Mammary epithelial cell (primary cell): ENCODE results near the gene DCAF11.

Source experiments
- EZH2 ChIP-seq: IDR thresholded peaks from 2 replicates; pipeline ENCODE4 v1.6.1; 2012; ENCODE audit warnings: low read length, inconsistent platforms, borderline replicate concordance
- TF ChIP-seq, protein P1 (sequence below), 2 donors: IDR thresholded peaks in 1 of 2; conservative IDR thresholded peaks in 1 of 2; 2 replicates each; pipeline ENCODE4 v1.5.1; 2011 to 2012; ENCODE audit warnings: inconsistent platforms in 2 of 2, low read length in 2 of 2, mild to moderate bottlenecking in 2 of 2, control low read depth in 1 of 2, low read depth in 1 of 2; ENCODE audit not compliant: insufficient read depth in 1 of 2; ENCODE audit errors: extremely low read depth in 1 of 2

DNA sequence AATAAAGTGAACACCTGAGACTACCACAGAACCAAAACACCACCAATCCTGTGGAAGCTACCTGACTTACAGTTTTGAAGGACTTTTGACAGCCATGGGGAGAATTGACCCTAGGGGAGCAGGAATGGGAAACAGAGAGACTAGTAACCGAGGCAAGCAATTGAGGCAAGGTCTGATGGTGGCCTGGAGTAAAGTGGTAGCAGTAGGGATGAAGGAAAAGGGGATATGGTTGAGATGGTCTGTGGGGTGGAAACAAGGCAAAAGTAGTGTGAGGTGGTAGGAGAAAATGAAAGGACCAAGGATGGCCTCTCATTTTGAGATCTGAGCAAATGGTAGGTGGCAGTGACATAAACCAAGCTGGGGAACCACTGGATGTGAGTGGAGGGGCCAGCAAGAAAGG is 42.3 kb downstream of the DCAF11 start:
- TF ChIP-seq, protein P1, sequence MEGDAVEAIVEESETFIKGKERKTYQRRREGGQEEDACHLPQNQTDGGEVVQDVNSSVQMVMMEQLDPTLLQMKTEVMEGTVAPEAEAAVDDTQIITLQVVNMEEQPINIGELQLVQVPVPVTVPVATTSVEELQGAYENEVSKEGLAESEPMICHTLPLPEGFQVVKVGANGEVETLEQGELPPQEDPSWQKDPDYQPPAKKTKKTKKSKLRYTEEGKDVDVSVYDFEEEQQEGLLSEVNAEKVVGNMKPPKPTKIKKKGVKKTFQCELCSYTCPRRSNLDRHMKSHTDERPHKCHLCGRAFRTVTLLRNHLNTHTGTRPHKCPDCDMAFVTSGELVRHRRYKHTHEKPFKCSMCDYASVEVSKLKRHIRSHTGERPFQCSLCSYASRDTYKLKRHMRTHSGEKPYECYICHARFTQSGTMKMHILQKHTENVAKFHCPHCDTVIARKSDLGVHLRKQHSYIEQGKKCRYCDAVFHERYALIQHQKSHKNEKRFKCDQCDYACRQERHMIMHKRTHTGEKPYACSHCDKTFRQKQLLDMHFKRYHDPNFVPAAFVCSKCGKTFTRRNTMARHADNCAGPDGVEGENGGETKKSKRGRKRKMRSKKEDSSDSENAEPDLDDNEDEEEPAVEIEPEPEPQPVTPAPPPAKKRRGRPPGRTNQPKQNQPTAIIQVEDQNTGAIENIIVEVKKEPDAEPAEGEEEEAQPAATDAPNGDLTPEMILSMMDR (conservative IDR thresholded peaks at IDR 0.05 in 1 of 2, IDR thresholded peaks at IDR 0.05 in 1 of 2; ENCODE audit: extremely low read depth in 1 of 2, insufficient read depth in 1 of 2, low read depth in 1 of 2, low read length in 2 of 2) = no peak
- TF ChIP-seq EZH2 = no peak
